GM21825 (cell line): Measurements from ENCODE around the gene DCC.

Experiments used
- ATAC-seq: cut with Tn5 transposase; IDR thresholded peaks from one replicate; pipeline ENCODE4 v1.9.1; 2021; ENCODE audit warnings: mild to moderate bottlenecking, moderate library complexity; ENCODE audit not compliant: unreplicated experiment

The DCC gene, protein sequence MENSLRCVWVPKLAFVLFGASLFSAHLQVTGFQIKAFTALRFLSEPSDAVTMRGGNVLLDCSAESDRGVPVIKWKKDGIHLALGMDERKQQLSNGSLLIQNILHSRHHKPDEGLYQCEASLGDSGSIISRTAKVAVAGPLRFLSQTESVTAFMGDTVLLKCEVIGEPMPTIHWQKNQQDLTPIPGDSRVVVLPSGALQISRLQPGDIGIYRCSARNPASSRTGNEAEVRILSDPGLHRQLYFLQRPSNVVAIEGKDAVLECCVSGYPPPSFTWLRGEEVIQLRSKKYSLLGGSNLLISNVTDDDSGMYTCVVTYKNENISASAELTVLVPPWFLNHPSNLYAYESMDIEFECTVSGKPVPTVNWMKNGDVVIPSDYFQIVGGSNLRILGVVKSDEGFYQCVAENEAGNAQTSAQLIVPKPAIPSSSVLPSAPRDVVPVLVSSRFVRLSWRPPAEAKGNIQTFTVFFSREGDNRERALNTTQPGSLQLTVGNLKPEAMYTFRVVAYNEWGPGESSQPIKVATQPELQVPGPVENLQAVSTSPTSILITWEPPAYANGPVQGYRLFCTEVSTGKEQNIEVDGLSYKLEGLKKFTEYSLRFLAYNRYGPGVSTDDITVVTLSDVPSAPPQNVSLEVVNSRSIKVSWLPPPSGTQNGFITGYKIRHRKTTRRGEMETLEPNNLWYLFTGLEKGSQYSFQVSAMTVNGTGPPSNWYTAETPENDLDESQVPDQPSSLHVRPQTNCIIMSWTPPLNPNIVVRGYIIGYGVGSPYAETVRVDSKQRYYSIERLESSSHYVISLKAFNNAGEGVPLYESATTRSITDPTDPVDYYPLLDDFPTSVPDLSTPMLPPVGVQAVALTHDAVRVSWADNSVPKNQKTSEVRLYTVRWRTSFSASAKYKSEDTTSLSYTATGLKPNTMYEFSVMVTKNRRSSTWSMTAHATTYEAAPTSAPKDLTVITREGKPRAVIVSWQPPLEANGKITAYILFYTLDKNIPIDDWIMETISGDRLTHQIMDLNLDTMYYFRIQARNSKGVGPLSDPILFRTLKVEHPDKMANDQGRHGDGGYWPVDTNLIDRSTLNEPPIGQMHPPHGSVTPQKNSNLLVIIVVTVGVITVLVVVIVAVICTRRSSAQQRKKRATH (N-terminal part only)

DNA sequence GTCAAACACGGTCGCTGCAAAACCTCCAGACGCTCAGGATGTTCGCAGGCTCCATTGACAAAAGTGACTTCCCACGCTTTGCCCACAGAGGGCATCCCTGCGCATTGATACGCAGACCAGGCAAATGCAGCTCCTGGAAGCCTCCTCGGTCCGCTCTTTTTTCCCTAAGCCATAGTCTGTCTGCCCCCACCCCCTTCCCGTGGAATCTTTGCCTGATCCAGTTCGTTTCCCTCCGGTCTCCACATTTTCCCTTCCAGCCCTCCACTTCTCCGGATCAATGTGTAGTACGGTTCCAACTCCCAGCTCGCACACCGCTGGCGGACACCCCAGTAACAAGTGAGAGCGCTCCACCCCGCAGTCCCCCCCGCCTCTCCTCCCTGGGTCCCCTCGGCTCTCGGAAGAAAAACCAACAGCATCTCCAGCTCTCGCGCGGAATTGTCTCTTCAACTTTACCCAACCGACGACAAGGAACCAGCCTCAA, at the start of gene DCC:
TSS of gene DCC (plus strand) at position 307 of the 481 bp plus-strand sequence. CDS start 591 bp downstream, outside the sequence.
- no peak for ATAC-seq

DNA sequence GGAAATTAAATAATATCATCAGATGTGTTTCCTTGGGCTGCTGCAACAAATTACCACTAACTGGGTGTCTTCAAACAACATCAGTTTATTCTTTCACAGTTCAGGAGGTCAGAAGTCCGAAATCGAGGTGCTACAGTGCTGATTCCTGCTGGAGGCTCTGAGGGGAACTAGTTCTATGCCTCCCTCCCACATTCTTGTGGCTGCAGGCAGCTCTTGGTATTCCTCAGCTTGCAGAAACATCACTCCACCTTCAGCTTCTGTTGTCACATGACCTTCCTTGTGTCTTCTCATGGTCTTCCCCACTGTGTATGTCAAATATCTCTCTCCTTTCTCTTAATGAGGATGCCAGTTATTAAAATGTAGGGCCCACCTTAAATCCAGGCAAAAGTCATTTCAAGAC, 29.3 kb upstream of the DCC start:
- ATAC-seq, result no peak

DNA sequence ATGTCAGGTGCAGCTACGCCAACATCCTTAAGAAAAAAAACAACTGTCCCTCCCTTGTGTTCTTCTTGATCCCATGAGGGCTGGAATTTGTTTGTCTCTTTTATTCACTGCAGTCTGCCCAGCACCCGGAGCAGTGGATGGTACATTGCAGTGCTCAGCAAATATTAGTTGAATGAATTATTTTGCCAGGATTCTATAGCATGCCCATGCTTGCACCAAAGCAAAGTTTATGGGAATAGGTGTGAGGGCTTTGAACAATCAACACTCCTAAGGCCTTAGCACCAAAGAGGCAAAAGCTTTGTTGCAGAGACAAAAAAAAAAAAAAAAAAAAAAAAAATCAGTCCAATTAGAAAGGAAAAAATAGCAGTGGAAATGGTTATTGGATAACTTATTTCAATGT, 28.7 kb upstream of the DCC start:
- no peak for ATAC-seq

DNA sequence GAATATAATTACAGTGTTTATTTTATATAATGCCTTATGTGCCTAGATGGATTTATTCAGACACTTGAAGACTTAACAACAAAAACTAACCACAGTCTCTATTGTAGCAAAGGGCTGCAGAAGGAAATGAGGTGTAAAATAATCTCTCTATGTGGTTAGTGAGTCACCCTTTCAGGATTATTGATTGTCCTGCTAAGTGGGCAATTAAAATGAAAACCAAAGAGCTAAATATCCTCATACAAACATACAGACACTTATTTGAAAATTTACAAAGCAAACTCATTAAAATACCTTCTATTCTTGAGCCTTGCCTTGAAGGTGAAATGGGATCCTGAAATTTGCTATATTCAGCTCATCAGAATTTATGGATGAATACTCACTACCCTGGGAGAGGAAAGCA, 27.7 kb upstream of the DCC start:
- no peak for ATAC-seq

DNA sequence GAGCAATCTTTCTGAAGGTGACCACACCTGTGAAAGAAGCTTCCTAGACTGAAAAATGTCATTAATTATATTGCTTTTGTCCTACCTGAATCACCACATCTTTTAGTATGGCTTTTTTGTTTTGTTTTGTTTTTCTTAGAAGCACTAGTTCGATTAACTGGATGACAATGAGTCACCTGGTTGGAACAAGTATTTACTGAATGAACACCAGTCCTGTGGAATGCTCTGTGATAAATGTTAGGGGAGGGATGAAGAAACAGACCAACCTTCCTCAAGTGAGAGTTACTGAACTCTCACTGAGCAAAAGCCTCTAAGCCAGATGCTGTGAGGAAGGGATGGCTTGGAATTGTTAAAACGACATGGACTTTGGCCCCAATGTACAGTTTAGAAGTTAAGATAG, 26.8 kb upstream of the DCC start:
- ATAC-seq, result no peak

DNA sequence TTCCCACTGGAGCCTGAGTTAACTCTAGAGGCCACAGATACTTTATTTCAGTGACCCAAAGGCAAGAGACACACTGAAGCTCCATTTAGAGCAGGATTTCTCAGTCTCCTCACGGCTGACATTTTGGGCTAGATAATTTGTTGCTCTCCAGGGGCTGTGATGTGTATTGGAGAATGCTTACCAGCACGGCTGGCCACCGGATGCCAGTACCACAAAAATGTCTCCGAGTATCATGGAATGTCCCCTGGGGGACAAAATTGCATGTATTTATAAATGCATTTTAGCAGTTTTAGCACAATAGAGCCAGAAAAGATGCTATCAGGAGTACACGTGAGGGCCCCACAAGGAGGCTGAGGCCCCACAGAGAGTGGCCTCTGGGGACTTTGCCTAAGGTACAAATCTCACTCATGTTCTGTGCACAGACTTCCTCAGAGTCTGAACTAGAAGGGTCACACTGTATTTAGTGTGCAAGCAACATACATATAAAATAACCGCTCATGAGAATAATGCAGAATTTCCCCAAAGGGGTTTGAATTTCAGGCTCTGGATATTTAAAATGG, 20.5 kb upstream of the DCC start:
- no peak for ATAC-seq

DNA sequence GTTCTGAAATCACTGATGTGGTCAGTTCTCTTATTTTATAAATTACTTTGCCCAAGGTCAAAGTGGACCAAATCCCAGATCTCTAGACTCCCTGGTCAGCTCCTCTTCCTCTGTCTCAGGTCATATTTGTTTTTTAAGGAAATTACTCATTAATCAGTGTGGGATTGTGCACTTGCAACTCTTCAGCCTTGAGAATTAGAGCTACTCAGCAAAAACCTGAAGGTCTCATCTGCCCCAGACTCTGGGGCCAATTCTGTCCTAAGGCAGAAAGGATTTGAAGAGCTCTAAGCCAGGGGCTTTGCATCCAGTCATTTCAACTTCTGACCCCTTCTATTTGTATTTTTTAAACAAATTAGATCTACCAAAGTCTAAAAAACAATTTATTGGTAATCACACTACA, 17.7 kb upstream of the DCC start:
- ATAC-seq, result no peak

DNA sequence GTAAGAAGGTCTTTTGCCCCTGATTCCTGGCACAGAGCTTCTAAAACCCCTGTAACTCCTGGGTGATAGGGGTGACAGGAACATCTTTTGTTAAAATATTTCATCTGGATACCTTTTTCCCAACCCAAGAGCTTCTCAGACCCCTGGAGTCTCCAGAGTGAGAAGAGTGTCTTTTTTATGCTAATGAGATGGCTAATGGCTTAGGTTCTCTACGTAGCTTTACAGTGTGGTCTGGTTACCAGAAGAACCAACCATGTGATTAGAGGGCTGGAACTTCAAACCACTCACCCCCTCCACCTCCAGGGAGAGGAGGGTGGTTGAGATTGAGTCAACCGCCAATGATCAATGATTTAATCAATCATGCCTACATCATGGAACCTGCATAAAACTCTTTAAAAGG, 16.2 kb upstream of the DCC start:
- ATAC-seq, result no peak

DNA sequence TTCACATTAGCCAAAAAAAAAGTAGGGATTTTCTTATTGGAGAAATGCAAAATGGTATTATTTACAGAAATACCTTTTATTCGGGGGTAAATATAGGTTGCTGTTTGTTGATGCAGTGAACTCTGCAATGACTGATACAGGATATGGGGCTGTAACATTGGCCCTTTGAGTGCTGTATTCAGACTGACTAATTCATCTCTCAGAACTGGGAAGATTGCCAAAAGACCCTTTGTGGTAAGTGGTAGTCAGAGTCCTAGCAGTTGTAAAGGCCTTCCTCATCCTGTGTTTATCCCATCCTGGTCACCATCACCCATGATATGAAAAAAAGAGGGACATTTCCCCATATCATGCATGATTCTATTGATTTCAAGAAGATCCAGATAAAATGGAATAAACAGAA, 14.0 kb upstream of the DCC start:
- no peak for ATAC-seq

DNA sequence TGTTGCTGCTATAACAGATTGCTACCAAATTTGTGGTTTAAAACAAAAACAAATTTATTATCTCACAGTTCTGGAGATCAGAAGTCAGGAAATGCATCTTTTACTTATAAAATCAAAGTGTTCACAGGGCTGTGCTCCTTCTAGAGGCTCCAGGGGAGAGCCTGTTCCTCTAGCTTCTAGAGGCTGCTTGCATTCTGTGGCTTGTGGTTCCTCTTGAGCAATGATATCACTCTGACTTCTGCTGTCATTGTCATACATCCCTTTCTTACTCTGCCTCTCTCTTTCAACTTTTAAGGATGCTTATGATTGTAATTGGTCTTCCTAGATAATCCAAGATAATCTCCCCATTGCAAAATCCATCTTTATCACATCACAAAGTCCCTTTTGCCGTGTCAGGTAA, 6.1 kb upstream of the DCC start:
- ATAC-seq, result no peak

DNA sequence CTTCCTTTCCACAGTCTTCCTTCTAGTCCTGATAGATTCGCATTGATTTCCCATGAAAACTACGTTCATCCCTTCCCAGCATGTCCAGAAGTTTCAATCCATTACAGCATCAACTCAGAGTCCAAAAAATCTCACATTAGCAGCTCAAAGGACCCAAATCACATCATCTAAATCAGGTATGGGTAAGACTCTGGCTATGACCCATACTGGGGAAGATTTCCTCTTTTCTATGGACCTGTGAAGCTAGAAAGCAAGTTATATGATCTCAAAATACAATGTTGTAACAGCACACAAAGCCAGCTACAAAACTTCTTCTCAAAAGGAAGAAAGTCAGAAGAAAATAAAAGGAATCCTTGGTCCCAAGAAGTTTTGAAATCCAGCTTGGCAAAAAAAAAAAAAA, 5.7 kb upstream of the DCC start:
- ATAC-seq, result no peak

DNA sequence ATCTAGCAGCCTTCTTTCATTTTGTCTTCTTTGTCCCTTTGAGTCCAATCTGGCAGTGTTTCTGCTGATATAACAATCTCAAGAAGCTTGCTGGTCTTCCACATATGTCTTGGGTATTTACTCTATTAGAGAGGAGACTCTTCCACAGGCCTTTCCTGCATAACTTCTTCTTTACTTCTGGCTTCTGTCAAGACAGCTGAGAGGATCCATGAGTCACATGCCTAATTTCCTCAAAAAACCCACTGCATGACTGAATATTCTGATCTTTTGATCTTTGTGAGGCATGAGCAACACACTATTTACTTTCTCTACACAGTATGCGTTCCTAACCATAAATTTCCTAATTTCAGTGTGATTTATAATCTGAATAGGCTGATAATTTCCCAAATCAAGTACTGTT, 5.1 kb upstream of the DCC start:
- no peak for ATAC-seq

DNA sequence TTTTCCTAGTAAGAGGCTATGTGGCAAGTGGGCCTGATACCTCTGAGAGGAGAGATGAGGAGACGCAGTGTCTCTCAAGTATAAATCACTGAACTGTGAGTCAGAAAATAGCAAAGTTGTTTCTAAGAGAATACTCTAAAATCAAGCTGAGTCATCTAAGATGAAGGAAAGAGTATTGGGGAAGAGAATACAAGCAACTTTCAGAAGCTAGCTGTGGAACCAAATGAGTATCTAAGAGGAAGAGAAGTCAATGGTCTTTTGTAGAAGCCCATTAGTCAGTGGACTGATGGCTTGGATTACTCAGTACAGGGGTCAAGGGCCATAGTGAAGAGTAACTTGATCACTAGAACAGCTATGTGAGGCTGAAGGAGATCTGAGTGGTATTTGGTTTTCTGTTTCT, 2.7 kb upstream of the DCC start:
- ATAC-seq, result no peak

DNA sequence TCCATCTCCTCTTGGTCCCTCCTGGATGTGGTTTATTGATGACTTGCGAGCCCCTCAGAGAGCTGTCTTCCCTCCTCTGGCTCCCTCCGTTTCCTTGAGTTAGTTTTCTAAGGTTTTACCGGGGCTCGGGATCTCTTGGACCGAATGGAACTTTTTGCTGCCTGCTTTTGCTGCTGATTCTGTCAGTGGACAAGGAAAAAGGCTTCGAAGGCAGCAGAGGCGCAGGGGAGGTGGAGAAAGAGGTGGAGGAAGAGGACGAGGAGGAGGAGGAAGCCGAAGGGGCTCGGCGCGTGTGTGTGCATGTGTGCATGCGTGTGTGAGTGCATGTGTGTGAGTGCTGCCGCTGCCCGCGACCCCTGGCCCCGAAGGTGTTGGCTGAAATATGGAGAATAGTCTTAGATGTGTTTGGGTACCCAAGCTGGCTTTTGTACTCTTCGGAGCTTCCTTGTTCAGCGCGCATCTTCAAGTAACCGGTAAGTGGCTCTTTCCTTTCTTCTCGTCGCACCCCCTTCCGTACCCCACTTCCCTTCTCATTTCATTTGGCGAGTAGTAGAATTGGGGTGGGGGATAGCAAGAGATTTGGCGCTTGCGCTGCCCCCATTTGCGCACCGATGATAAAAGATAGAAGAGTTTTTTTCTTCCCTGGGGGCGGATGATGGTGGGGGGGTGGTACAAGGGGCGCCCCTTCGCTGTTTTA, 557 bp downstream of the DCC start:
- ATAC-seq, result no peak

DNA sequence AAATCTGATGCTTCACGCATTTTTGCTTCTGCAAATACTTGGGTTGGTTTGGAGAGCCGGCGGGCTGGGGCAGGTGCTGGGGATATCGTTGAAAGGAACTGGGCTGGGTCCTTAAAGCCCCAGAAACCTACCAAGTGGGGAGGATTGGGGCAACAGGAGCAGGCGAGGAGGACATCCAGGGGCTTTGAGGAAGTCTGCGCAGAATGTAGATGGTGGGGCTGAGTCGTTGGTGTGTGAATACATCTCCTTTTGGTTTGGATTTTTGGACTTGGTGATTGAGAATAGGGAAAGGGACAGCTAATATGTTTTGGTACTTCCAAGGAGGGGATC, 1.1 kb downstream of the DCC start:
- no peak for ATAC-seq

DNA sequence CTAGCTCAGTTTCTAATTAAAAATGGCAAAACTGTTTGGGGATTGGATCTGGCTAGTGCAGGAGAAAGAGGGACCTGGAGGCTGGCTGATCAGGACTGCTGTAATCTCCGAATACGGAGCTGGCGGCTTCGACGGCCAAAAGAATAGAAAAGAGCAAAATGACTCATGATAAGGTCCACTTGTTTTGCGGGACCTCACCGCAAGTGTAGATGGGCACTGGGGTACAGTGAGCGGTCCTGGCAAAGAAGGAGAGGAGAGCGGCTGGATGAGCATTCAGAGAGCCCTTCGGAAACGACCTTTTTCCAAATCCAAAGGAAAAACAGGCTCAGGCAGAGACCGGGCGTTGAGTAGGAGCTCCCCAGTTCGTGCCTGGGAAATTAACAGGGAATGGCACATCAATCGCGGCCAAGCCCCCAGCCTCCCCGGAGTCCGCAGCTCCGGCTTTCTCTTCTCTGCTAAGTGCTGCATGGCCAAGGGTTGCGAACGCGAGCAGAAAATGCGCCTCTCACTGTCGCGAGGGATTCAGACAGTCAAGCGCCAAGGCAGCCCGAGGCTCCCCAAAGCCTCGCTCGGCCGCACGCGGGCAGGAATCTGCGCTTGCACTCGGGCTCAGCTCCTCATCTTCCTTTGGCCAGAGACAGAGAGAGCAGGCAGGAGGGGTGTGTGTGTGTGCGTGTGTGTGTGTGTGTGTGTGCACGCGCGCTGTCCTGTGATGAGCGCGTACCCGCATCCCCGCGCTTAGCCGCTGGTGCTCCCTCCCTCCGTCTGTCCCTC, 1.8 kb downstream of the DCC start:
- no peak for ATAC-seq

DNA sequence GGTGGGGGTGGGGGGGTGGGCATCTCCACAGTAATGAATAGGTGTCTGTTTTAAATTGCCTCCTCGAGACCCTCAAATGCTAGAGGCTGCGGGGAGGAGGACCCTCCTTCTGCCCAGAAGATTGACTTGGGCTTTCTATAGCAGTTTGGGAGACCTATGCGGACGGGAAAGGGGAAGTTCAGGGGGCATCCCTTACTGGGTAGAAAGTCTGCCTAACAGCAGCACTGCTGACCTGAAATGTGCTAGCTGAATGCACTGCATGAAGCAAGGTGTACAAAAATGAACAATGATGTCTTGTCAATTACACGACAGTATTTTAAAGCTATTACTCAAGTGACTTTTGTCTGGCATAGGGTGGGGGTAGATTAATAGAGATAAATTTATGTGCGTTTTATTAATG, 2.5 kb downstream of the DCC start:
- no peak for ATAC-seq

DNA sequence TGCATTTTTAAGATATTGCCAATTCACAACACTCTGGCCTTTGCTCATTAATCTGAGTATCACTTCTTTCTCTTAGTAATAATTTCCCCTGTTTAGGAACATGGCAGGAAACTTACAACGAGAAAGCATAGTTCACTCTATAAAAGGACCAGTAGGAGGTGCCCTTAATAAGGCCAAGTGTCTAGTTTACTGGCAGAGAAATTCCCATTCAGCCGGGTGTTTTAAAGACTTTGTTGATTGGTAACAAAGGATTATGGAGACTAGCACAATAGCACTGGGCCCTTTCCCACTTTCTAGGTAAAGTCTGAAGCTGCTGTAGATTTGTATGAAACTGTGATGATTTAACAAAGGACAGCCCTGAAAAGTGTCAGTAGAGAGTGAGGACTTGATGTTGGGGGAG, 3.1 kb downstream of the DCC start:
- no peak for ATAC-seq

DNA sequence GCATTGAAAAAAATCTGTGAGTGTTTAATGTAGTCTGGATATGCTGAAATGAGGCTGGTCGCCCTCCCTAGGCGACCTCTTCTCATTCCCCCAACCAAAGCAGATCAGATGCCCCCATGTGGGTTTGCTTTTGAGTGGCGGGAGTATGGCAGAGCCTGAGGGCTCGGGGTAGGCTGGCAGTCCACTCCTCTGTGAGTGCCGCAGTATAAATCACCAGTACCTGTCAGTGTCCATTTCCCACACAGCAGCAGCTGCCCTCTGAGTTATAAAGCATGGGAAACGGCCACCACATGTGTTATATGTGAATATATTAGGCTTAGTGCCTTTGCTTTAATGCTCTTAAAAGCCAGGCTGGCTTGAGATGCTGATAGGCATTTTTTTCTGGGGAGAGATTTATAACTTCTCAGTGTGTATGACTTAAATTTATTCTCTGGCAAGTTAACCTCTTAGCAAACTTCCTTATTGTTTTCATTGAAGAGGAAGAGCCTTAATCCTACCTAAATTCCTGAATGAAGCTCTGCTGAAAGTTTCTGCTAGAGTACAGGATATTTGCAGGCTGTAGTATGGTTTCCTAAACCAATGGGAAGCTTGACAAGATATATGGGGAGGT, 3.8 kb downstream of the DCC start:
- no peak for ATAC-seq

DNA sequence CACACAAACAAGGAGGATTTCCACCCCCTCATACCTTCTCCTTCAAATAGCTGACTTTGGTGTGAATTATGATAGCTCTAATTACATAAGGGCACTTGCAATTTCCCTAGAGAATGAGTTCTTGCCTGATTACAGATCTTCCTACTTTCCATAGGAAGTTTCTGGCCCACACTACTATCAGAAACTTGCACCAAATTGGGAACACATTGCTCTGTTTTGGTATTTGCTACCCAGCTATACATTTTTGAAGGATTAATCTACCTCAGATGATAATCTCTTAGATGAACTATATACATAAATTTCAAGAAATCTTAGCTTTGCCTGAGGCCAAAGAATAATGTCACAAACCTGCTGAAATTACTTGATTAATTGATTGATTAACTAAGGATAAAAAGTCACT, 4.9 kb downstream of the DCC start:
- no peak for ATAC-seq
